ENCODE measurements around the gene TLE5.

- TF ChIP-seq CTCF (IDR thresholded peaks at IDR 0.05) (no peak), POLR2AphosphoS5 (IDR thresholded peaks at IDR 0.05) (no peak), POLR2A (IDR thresholded peaks at IDR 0.05) (no peak)
Measured at GRCh38 chr19:3027981-3028304, 34.4 kb downstream of the TLE5 start.

Data from sigmoid colon (tissue), 4 donors.